SU-DHL-6 (cell line): ENCODE data around the gene FAXDC2.

Source experiments
- EZH2phosphoT487 ChIP-seq: fragments of 200-600 bp; sonication (generic), shearing (Covaris generic); conservative IDR thresholded peaks from 2 replicates; pipeline ENCODE4 v1.6.1; 2018; ENCODE audit warnings: mild to moderate bottlenecking, antibody characterized with exemption, low read length, moderate library complexity, mixed read lengths
- TF ChIP-seq, protein P1 (sequence below): fragments of 200-600 bp; sonication (generic); IDR thresholded peaks from one replicate; pipeline ENCODE4 v1.5.1; 2017; ENCODE audit warnings: antibody characterized with exemption, mild to moderate bottlenecking, low read length, moderate library complexity; ENCODE audit not compliant: insufficient read depth, poor library complexity, severe bottlenecking

DNA sequence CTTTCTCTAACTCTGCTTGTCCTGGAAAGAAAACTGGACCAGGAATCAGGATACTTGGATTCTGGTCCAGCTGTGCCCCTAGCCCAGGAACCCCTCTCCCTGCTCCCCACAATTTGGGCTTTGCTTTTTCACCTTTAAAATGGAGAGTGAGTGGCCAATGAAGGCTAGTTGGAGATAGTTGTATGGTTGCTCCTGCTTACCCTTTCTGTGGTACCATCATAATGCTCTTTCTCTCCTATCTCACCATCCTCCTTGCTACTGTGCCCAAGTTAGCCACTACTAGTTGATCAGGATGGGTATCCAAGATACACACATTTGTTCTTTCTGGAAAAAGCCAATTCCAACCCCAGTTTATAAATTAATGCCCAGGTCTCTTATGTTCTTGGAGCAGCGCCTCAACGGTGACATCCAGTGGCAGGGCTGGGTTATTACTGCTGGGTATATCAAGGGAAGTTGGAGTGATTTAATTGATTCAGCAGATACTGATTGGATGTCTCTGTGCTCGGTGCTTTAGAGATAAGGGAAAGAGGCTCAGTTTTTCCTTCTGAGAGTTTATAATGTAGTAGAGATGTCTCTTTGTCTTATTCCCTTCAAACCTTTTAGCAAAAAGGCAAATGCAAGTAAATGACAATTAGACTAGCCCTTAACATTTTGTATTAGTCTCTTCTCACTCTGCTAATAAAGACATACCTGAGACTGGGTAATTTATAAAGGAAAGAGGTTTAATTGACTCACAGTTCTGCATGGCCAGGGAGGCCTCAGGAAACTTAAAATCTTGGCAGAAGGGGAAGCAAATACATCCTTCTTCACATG lies 38.5 kb downstream of the FAXDC2 start:
- TF ChIP-seq, protein P1, sequence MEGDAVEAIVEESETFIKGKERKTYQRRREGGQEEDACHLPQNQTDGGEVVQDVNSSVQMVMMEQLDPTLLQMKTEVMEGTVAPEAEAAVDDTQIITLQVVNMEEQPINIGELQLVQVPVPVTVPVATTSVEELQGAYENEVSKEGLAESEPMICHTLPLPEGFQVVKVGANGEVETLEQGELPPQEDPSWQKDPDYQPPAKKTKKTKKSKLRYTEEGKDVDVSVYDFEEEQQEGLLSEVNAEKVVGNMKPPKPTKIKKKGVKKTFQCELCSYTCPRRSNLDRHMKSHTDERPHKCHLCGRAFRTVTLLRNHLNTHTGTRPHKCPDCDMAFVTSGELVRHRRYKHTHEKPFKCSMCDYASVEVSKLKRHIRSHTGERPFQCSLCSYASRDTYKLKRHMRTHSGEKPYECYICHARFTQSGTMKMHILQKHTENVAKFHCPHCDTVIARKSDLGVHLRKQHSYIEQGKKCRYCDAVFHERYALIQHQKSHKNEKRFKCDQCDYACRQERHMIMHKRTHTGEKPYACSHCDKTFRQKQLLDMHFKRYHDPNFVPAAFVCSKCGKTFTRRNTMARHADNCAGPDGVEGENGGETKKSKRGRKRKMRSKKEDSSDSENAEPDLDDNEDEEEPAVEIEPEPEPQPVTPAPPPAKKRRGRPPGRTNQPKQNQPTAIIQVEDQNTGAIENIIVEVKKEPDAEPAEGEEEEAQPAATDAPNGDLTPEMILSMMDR, result peak; percentile 74
- TF ChIP-seq EZH2phosphoT487, result no peak
